A673 (cell line): ENCODE data around the gene LSM14A. TPM values are rescaled to one million over a fixed set of nuclear protein-coding genes. Genes with fewer than 3 reads are reported as not detected.

Experiments used
- BruUV-seq: library from RNA; stranded (reverse); fragments of 400-500 nt; replicated peaks from 2 replicates; lab custom pipeline; 2021; lab: Mats Ljungman, UMichigan
- CTCF ChIA-PET: fragments of 300-600 bp; sonication (Branson Sonifier 250); formaldehyde crosslinking; loops from one replicate; lab custom pipeline; 2022; ENCODE audit warnings: antibody characterized with exemption; lab: Charles Lee
- POLR2A ChIA-PET: fragments of 300-600 bp; sonication (Branson Sonifier 250); formaldehyde crosslinking; loops from one replicate; lab custom pipeline; 2022; ENCODE audit warnings: antibody characterized with exemption; ENCODE audit not compliant: low non-redundant PET; lab: Charles Lee
- DNase-seq: peaks from one replicate; pipeline ENCODE4 v3.0.0-alpha.2; 2015; ENCODE audit warnings: low spot score
- H3K27ac ChIP-seq: fragments of 200-600 bp; sonication (generic); 2 replicates; pipeline ENCODE4 v1.5.1; 2016; ENCODE audit warnings: mixed run types, low read depth, mild to moderate bottlenecking, mixed read lengths, antibody characterized with exemption, low read length; ENCODE audit not compliant: poor library complexity, severe bottlenecking
- H3K27me3 ChIP-seq: fragments of 200-600 bp; sonication (generic); replicated peaks from 2 replicates; pipeline ENCODE4 v1.6.1; 2017; ENCODE audit warnings: mixed run types, low read depth, mild to moderate bottlenecking, mixed read lengths, antibody characterized with exemption, low read length; ENCODE audit not compliant: insufficient read depth, poor library complexity
- H3K36me3 ChIP-seq: fragments of 200-600 bp; sonication (generic); 2 replicates; pipeline ENCODE4 v1.6.1; 2016; ENCODE audit warnings: mixed run types, mild to moderate bottlenecking, mixed read lengths, antibody characterized with exemption, low read length; ENCODE audit not compliant: insufficient read depth, poor library complexity, severe bottlenecking
- H3K4me1 ChIP-seq: fragments of 200-600 bp; sonication (generic); 2 replicates; pipeline ENCODE4 v1.6.1; 2017; ENCODE audit warnings: mixed run types, mild to moderate bottlenecking, mixed read lengths, antibody characterized with exemption, low read length; ENCODE audit not compliant: insufficient read depth, poor library complexity, severe bottlenecking
- H3K4me3 ChIP-seq: fragments of 200-600 bp; sonication (generic); 2 replicates; pipeline ENCODE4 v1.5.1; 2016; ENCODE audit warnings: low read depth, mixed run types, mild to moderate bottlenecking, mixed read lengths, low read length; ENCODE audit not compliant: poor library complexity, severe bottlenecking
- H3K9me3 ChIP-seq: fragments of 200-600 bp; sonication (generic); 2 replicates; pipeline ENCODE4 v1.6.1; 2016; ENCODE audit warnings: mixed run types, low read depth, mild to moderate bottlenecking, mixed read lengths, antibody characterized with exemption, low read length; ENCODE audit not compliant: poor library complexity, severe bottlenecking
- CTCF ChIP-seq: fragments of 300-800, 200-600 bp; sonication (generic); conservative IDR thresholded peaks from 2 replicates; pipeline ENCODE4 v1.5.1; 2017; ENCODE audit warnings: low read depth, mild to moderate bottlenecking, antibody characterized with exemption, low read length, moderate library complexity, mixed read lengths
- EZH2 ChIP-seq: fragments of 200-600 bp; sonication (generic); IDR thresholded peaks from 2 replicates; pipeline ENCODE4 v1.6.1; 2017; ENCODE audit warnings: borderline replicate concordance, low read depth, mild to moderate bottlenecking, mixed read lengths, antibody characterized with exemption, low read length; ENCODE audit not compliant: poor library complexity, severe bottlenecking
- intact Hi-C: fragments of 100-400 bp; cut with micrococcal nuclease; formaldehyde crosslinking; loops from one replicate; pipeline ENCODE4 v1.10.0; 2022; ENCODE audit not compliant: unreplicated experiment
- total RNA-seq: library from RNA; stranded (reverse); gene quantifications from 2 replicates; pipeline ENCODE4 v1.2.3, GENCODE V29; 2021

Gene LSM14A
- total RNA-seq, 1 experiment from 2014 or later, result 137 TPM

GRCh38 chr19:34209726-34210125, 37.4 kb downstream of the LSM14A start:
- intact Hi-C loops, result no loop called here
- no peak for DNase-seq
- no peaks in the 10 kb centered on the region for H3K4me1 ChIP-seq
- no peaks in the 10 kb centered on the region for H3K27me3 ChIP-seq
- no TSS peak for BruUV-seq
- CTCF ChIA-PET, result interaction anchor here (0.7 kb wide), 1 partner anchor 64 kb away, joined by 3 read pairs; no protein-coding TSS in a partner anchor
- no peak overlapping the region for H3K27ac ChIP-seq
- peaks cover 50% of the 10 kb centered on the region for H3K36me3 ChIP-seq
- H3K9me3 ChIP-seq, result no peaks in the 10 kb centered on the region
- TF ChIP-seq CTCF (no peak), EZH2 (no peak)
- H3K4me3 ChIP-seq, result no peak overlapping the region
- POLR2A ChIA-PET, result no interaction called here

GRCh38 chr19:34213283-34213682, 41.0 kb downstream of the LSM14A start:
- H3K9me3 ChIP-seq, result no peaks in the 10 kb centered on the region
- DNase-seq, result no peak
- no peak overlapping the region for H3K27ac ChIP-seq
- TF ChIP-seq CTCF, result no peak
- no peak for TF ChIP-seq EZH2
- BruUV-seq, result no TSS peak
- H3K4me3 ChIP-seq, result no peak overlapping the region
- POLR2A ChIA-PET, result no interaction called here
- CTCF ChIA-PET, result no interaction called here
- peaks cover 54% of the 10 kb centered on the region for H3K36me3 ChIP-seq
- no peaks in the 10 kb centered on the region for H3K27me3 ChIP-seq
- intact Hi-C loops, result no loop called here
- peaks cover 12% of the 10 kb centered on the region for H3K4me1 ChIP-seq

GRCh38 chr19:34214040-34214439, 41.7 kb downstream of the LSM14A start:
- intact Hi-C loops, result no loop called here
- H3K9me3 ChIP-seq, result no peaks in the 10 kb centered on the region
- peaks cover 48% of the 10 kb centered on the region for H3K36me3 ChIP-seq
- ChIA-PET POLR2A (no interaction called here), CTCF (no interaction called here)
- H3K27me3 ChIP-seq, result no peaks in the 10 kb centered on the region
- TF ChIP-seq EZH2, result no peak
- TF ChIP-seq CTCF, result no peak
- no peak for DNase-seq
- peaks cover 19% of the 10 kb centered on the region for H3K4me1 ChIP-seq
- no TSS peak for BruUV-seq
- no peak overlapping the region for H3K4me3 ChIP-seq
- no peak overlapping the region for H3K27ac ChIP-seq
